Measurements from ENCODE around the gene CEMIP.

Gene CEMIP

DNA sequence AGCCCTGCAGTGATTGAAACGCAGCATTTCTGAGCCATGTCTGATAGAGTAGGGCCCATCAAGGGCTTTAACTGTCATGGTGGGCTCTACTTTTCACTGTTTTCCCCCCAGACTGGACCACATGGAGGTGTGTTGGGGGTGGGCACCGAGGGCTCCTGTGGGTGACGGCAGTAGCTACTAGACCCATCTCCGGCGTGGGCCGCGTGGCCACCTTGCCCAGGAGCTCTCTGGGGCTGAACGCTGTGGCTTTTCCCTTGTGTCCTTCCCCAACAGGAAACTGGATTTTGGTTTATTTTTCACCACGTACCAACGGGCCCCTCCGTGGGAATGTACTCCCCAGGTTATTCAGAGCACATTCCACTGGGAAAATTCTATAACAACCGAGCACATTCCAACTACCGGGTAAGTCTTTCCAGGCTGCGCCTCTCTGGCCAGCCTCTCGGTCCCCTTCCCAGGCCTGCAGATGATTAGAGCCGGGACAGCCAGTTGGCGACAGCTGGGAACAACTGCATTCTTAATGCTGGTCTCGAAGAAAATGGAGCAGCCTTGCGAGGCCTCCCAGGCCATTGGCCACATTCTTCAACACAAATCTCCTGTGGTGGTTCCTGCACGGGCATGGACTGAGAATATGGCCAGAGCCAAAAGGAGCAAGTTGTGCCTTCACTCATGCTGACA, 142.7 kb downstream of the CEMIP start:
- no peak overlapping the region for H3K27ac ChIP-seq (ENCODE audit: low read depth, low read length)
- H3K36me3 ChIP-seq (ENCODE audit: insufficient read depth, low read length), result no peaks in the 10 kb centered on the region
- H3K4me3 ChIP-seq (ENCODE audit: low read depth in 1 of 2, low read length in 2 of 2), result no peak overlapping the region
- H3K27me3 ChIP-seq (ENCODE audit: control insufficient read depth in 1 of 2, insufficient read depth in 2 of 2, low read length in 2 of 2), result no peaks in the 10 kb centered on the region
- H3K9ac ChIP-seq (ENCODE audit: low read length), result no peak overlapping the region
- H3K9me3 ChIP-seq (ENCODE audit: low read length), result no peaks in the 10 kb centered on the region
- no peaks in the 10 kb centered on the region for H3K4me1 ChIP-seq (ENCODE audit: insufficient read depth, low read length)

DNA sequence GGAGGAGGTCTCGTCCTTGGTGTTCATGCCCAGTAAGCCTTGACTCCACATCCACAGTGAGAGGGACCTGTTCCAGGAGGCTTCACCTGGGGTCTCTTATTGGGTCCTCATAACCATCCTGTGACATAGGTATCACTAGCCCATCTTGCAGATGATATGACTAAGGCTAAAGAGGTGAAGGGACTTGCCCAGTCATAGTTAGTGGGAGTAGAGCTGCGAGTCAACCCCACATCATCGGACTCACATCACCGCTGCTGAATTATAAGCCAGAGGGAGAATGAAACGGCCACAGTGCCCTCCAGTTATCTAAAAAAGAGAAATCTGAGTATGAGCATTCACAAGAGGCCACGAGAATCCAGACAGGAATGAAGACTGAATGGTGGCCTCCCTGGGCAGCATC, 144.5 kb downstream of the CEMIP start:
- Histone ChIP-seq H3K9me3 (ENCODE audit: low read length) (no peaks in the 10 kb centered on the region), H3K27me3 (ENCODE audit: control insufficient read depth in 1 of 2, insufficient read depth in 2 of 2, low read length in 2 of 2) (no peaks in the 10 kb centered on the region), H3K4me1 (ENCODE audit: insufficient read depth, low read length) (no peaks in the 10 kb centered on the region), H3K9ac (ENCODE audit: low read length) (no peak overlapping the region), H3K27ac (ENCODE audit: low read depth, low read length) (no peak overlapping the region), H3K4me3 (ENCODE audit: low read depth in 1 of 2, low read length in 2 of 2) (no peak overlapping the region), H3K36me3 (ENCODE audit: insufficient read depth, low read length) (no peaks in the 10 kb centered on the region)

DNA sequence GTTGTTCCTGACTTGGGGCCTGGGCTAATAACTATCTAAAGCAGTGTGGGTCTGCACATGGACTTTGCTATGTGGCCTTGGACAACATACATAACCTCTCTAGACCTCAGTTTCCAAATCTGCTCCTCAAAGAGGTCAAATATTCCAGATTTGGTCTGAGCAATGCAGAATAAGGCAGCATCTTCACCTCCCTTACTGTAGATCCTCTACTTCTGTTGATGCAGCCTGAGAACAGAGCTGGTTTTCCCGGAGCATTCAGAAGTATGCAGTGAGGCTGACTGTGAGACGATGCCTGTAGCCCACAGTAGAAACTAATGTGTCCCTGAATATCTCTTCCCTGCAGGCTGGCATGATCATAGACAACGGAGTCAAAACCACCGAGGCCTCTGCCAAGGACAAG, 145.1 kb downstream of the CEMIP start:
- Histone ChIP-seq H3K4me1 (ENCODE audit: insufficient read depth, low read length) (no peaks in the 10 kb centered on the region), H3K36me3 (ENCODE audit: insufficient read depth, low read length) (no peaks in the 10 kb centered on the region), H3K9ac (ENCODE audit: low read length) (no peak overlapping the region), H3K27ac (ENCODE audit: low read depth, low read length) (no peak overlapping the region), H3K27me3 (ENCODE audit: control insufficient read depth in 1 of 2, insufficient read depth in 2 of 2, low read length in 2 of 2) (no peaks in the 10 kb centered on the region), H3K4me3 (ENCODE audit: low read depth in 1 of 2, low read length in 2 of 2) (no peak overlapping the region), H3K9me3 (ENCODE audit: low read length) (no peaks in the 10 kb centered on the region)

DNA sequence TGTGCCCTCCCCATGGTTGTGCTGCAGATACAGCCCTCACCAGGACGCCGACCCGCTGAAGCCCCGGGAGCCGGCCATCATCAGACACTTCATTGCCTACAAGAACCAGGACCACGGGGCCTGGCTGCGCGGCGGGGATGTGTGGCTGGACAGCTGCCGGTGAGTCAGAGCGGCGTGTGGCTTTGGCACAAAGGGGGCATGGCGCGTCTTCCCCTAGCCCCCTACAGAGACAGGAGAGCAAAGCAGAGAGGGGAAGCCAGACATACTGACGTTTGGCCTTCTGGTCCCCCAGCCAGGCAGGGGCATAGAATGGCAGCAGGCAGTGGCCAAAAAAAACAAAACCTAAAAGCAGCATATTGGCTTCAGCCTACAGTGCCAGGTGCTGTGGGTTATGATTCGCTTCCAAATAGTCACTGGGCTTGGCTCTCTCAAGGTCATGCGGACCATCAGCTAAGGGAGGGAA, 146.5 kb downstream of the CEMIP start:
- Histone ChIP-seq H3K27ac (ENCODE audit: low read depth, low read length) (no peak overlapping the region), H3K4me3 (ENCODE audit: low read depth in 1 of 2, low read length in 2 of 2) (no peak overlapping the region), H3K9ac (ENCODE audit: low read length) (no peak overlapping the region), H3K4me1 (ENCODE audit: insufficient read depth, low read length) (no peaks in the 10 kb centered on the region), H3K27me3 (ENCODE audit: control insufficient read depth in 1 of 2, insufficient read depth in 2 of 2, low read length in 2 of 2) (no peaks in the 10 kb centered on the region), H3K36me3 (ENCODE audit: insufficient read depth, low read length) (no peaks in the 10 kb centered on the region), H3K9me3 (ENCODE audit: low read length) (no peaks in the 10 kb centered on the region)

DNA sequence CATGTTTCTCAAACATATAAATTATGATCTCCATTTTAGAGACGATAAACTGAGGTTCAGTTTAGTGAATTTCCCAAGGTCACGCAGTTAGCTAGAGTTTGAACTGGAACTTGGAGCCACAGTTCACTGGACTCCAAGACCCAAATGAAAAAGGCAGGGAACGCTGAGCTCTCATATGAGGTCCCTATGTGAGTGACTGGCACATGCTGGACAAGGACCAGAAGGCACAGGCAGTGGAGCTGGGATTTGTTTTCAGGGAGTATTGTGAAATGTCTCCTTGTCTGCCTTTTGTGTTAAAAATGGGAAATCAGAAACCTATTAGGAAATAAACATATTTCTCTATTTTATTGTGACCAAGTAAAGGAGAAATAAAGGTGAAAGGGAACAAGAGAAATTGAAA, 147.0 kb downstream of the CEMIP start:
- Histone ChIP-seq H3K36me3 (ENCODE audit: insufficient read depth, low read length) (no peaks in the 10 kb centered on the region), H3K27ac (ENCODE audit: low read depth, low read length) (no peak overlapping the region), H3K4me3 (ENCODE audit: low read depth in 1 of 2, low read length in 2 of 2) (no peak overlapping the region), H3K9me3 (ENCODE audit: low read length) (no peaks in the 10 kb centered on the region), H3K27me3 (ENCODE audit: control insufficient read depth in 1 of 2, insufficient read depth in 2 of 2, low read length in 2 of 2) (no peaks in the 10 kb centered on the region), H3K9ac (ENCODE audit: low read length) (no peak overlapping the region), H3K4me1 (ENCODE audit: insufficient read depth, low read length) (no peaks in the 10 kb centered on the region)

DNA sequence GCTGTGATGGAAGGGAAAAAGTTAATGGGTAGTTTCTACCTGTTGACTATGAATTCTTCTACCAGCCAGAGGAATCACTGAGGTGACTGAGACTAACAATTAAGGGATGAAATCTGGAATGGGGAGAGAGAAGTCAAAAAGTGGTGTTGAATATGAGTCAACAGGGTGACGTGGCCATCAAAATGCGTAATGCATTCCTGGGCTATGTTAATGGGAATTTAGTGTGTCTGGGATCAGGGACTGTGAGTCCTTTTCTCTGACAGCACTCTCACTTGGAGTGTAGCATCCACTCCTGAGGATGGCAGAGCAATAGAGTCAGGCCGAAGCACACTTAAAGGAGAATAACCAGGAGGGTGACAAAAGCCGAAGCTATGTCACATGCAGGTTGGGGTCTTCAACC, 150.1 kb downstream of the CEMIP start:
- no peak overlapping the region for H3K27ac ChIP-seq (ENCODE audit: low read depth, low read length)
- H3K4me1 ChIP-seq (ENCODE audit: insufficient read depth, low read length), result peaks cover 21% of the 10 kb centered on the region
- no peak overlapping the region for H3K4me3 ChIP-seq (ENCODE audit: low read depth in 1 of 2, low read length in 2 of 2)
- H3K27me3 ChIP-seq (ENCODE audit: control insufficient read depth in 1 of 2, insufficient read depth in 2 of 2, low read length in 2 of 2), result no peaks in the 10 kb centered on the region
- no peaks in the 10 kb centered on the region for H3K36me3 ChIP-seq (ENCODE audit: insufficient read depth, low read length)
- no peak overlapping the region for H3K9ac ChIP-seq (ENCODE audit: low read length)
- no peaks in the 10 kb centered on the region for H3K9me3 ChIP-seq (ENCODE audit: low read length)

DNA sequence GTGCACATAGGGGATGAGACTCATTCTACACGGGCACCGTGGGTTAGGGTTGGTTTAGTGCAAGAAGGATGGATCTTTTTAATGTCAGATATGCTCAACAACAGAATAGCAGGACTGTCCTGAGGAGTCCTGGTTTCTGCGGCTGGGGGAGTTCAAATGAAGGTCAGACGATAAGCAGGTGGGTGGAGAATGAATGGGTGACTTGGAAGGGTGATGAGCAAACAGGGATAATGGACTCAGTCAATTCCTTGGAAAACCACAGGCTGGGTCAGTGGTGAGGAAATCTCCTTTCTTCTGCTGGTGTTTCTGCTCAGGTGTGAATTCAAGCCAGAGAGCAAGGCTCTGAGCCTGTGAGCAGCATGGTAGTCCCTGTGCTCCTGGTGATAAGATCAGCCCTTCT, 150.5 kb downstream of the CEMIP start:
- Histone ChIP-seq H3K36me3 (ENCODE audit: insufficient read depth, low read length) (no peaks in the 10 kb centered on the region), H3K4me1 (ENCODE audit: insufficient read depth, low read length) (peaks cover 25% of the 10 kb centered on the region)

DNA sequence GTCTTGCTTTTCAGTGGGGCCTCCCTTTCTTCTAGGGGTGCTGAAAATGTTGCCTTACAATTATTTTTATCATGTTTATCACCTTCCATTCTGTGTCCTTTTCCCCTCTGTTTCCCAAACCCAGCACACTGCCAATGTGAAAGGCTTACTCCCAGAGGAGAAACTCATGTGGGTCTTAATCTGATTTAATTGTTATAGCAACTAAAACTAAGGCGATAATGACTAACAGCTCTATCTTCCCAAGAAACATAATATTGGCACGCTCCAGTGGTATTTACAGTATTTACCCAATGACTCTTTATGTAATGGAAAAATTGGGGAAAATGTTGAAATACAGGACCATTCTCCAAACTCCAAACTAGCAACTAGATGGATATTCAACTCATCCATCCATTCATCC, 152.0 kb downstream of the CEMIP start:
- Histone ChIP-seq H3K9ac (ENCODE audit: low read length) (no peak overlapping the region), H3K27me3 (ENCODE audit: control insufficient read depth in 1 of 2, insufficient read depth in 2 of 2, low read length in 2 of 2) (no peaks in the 10 kb centered on the region), H3K9me3 (ENCODE audit: low read length) (no peaks in the 10 kb centered on the region), H3K4me3 (ENCODE audit: low read depth in 1 of 2, low read length in 2 of 2) (no peak overlapping the region), H3K4me1 (ENCODE audit: insufficient read depth, low read length) (peaks cover 39% of the 10 kb centered on the region), H3K27ac (ENCODE audit: low read depth, low read length) (no peak overlapping the region), H3K36me3 (ENCODE audit: insufficient read depth, low read length) (no peaks in the 10 kb centered on the region)

More for the DNA sequence above, 150.5 kb downstream of the CEMIP start:
- Histone ChIP-seq H3K27me3 (ENCODE audit: control insufficient read depth in 1 of 2, insufficient read depth in 2 of 2, low read length in 2 of 2) (no peaks in the 10 kb centered on the region), H3K9ac (ENCODE audit: low read length) (no peak overlapping the region), H3K27ac (ENCODE audit: low read depth, low read length) (no peak overlapping the region), H3K9me3 (ENCODE audit: low read length) (no peaks in the 10 kb centered on the region), H3K4me3 (ENCODE audit: low read depth in 1 of 2, low read length in 2 of 2) (no peak overlapping the region)

DNA sequence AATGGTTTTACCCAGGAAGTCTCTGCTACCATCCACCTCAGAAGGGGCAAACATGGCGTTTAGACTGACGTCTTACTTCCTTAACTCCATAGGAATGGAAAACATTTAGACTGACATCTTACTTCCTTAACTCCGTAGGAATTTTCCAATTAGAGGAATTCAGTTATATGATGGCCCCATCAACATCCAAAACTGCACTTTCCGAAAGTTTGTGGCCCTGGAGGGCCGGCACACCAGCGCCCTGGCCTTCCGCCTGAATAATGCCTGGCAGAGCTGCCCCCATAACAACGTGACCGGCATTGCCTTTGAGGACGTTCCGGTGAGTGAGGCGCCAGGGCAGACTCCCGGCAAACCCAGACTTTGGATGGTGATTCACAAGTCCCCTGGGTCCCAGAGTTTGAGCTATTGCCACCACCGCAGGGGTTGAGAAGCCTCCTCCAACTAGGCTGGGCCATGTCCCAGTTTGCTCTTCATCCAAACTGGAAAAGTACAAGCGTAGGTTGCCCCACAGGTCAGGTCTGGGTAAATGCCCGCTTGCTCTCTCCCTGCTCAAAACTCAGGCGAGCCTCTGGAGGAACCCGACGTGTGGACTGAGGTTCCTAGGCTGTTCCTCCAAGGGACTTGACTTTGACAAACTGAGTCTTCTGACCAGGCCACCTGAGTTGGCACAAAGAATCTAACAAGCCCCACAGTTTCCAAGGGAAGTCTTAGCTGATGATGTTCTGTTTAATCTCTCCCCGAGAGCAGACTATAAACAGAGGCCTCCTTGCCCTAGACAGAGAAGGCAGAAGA, 152.7 kb downstream of the CEMIP start:
- peak overlapping the region in 1 of 2 donors; percentile 16 for H3K4me3 ChIP-seq (ENCODE audit: low read depth in 1 of 2, low read length in 2 of 2)
- no peaks in the 10 kb centered on the region for H3K36me3 ChIP-seq (ENCODE audit: insufficient read depth, low read length)
- no peaks in the 10 kb centered on the region for H3K9me3 ChIP-seq (ENCODE audit: low read length)
- no peaks in the 10 kb centered on the region for H3K27me3 ChIP-seq (ENCODE audit: control insufficient read depth in 1 of 2, insufficient read depth in 2 of 2, low read length in 2 of 2)
- peaks cover 46% of the 10 kb centered on the region for H3K4me1 ChIP-seq (ENCODE audit: insufficient read depth, low read length)
- peak overlapping the region; percentile 92 for H3K27ac ChIP-seq (ENCODE audit: low read depth, low read length)
- H3K9ac ChIP-seq (ENCODE audit: low read length), result no peak overlapping the region

DNA sequence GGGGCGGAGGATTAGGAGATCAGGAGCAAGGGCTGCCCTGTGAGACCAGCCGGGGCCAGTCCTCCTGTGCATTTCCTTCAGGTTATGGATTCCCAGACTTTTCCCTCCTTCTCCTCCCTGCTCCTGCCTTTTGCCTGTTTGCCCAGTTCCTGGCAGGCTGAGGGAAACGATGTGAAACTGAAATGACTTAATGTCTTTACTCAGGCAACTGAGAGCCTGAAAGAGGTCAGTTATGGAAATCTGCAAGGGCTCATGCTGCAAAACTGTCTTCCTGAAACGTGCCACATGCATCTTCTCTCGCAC, 153.3 kb downstream of the CEMIP start:
- peak overlapping the region; percentile 92 for H3K27ac ChIP-seq (ENCODE audit: low read depth, low read length)
- H3K4me3 ChIP-seq (ENCODE audit: low read depth in 1 of 2, low read length in 2 of 2), result peak overlapping the region in 1 of 2 donors; percentile 16
- peaks cover 51% of the 10 kb centered on the region for H3K4me1 ChIP-seq (ENCODE audit: insufficient read depth, low read length)
- H3K27me3 ChIP-seq (ENCODE audit: control insufficient read depth in 1 of 2, insufficient read depth in 2 of 2, low read length in 2 of 2), result no peaks in the 10 kb centered on the region
- no peak overlapping the region for H3K9ac ChIP-seq (ENCODE audit: low read length)
- H3K9me3 ChIP-seq (ENCODE audit: low read length), result no peaks in the 10 kb centered on the region
- no peaks in the 10 kb centered on the region for H3K36me3 ChIP-seq (ENCODE audit: insufficient read depth, low read length)

DNA sequence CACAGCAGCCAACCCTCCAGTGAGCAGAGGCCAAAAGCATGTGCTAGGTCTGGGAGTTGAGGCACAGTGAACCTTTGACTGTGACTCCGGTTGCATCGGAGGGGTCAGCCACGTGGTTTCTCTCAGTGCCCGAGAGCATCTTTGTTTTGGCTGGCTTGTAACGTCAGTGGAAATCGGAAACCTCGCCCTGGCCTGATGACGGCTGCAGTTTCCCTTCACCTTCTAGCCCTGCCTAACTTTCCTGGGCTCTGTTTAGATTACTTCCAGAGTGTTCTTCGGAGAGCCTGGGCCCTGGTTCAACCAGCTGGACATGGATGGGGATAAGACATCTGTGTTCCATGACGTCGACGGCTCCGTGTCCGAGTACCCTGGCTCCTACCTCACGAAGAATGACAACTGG, 153.8 kb downstream of the CEMIP start:
- no peaks in the 10 kb centered on the region for H3K36me3 ChIP-seq (ENCODE audit: insufficient read depth, low read length)
- H3K9ac ChIP-seq (ENCODE audit: low read length), result no peak overlapping the region
- no peaks in the 10 kb centered on the region for H3K27me3 ChIP-seq (ENCODE audit: control insufficient read depth in 1 of 2, insufficient read depth in 2 of 2, low read length in 2 of 2)
- peaks cover 51% of the 10 kb centered on the region for H3K4me1 ChIP-seq (ENCODE audit: insufficient read depth, low read length)
- no peaks in the 10 kb centered on the region for H3K9me3 ChIP-seq (ENCODE audit: low read length)
- peak overlapping the region; percentile 92 for H3K27ac ChIP-seq (ENCODE audit: low read depth, low read length)
- H3K4me3 ChIP-seq (ENCODE audit: low read depth in 1 of 2, low read length in 2 of 2), result peak overlapping the region in 1 of 2 donors; percentile 16

DNA sequence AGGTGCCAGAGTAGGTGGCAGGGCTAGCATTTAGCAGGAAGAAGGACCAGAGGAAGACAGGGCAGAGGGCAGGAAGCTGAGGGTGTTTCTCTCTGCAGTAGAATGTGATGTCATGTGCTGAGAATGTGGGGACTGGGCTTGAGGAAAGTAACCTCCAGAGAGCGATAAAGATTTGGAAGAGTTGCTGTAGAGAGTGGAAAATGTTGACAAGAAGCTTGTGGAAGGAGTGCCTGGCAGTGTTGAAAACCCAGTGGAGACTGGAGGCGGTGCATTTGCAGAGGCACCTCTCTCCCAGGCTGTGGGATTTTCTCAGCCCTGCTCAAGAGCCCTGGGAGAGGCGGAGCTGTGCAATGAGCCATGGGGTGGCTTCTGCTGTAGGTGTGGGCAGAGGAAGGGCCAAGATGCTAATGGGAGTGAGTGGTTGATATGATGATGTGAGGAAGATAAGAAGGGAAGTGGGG, 155.6 kb downstream of the CEMIP start:
- Histone ChIP-seq H3K27me3 (ENCODE audit: control insufficient read depth in 1 of 2, insufficient read depth in 2 of 2, low read length in 2 of 2) (no peaks in the 10 kb centered on the region), H3K36me3 (ENCODE audit: insufficient read depth, low read length) (no peaks in the 10 kb centered on the region), H3K4me3 (ENCODE audit: low read depth in 1 of 2, low read length in 2 of 2) (no peak overlapping the region), H3K27ac (ENCODE audit: low read depth, low read length) (peak overlapping the region; percentile 52), H3K4me1 (ENCODE audit: insufficient read depth, low read length) (peaks cover 57% of the 10 kb centered on the region), H3K9ac (ENCODE audit: low read length) (no peak overlapping the region), H3K9me3 (ENCODE audit: low read length) (no peaks in the 10 kb centered on the region)
